HG03159 (cell line): ENCODE measurements around the gene GNPDA1.
A peak's percentile ranks its signal among the peaks of the same experiment; 100 is the strongest.

Source experiments
- ATAC-seq: cut with Tn5 transposase; IDR thresholded peaks from one replicate; pipeline ENCODE4 v1.9.1; 2021; ENCODE audit warnings: mild to moderate bottlenecking, moderate library complexity; ENCODE audit not compliant: unreplicated experiment

Gene GNPDA1

GRCh38 chr5:141958546-141959172 lies 54.2 kb downstream of the GNPDA1 start:
- no peak for ATAC-seq

GRCh38 chr5:141958113-141958512 lies 54.7 kb downstream of the GNPDA1 start, which contains the start of gene PCDH12:
Gene PCDH12 (minus strand): TSS chr5:141958202. CDS start chr5:141957851, 351 bp downstream.
- ATAC-seq, result no peak

GRCh38 chr5:141957367-141957996 lies 55.3 kb downstream of the GNPDA1 start:
- no peak for ATAC-seq

DNA sequence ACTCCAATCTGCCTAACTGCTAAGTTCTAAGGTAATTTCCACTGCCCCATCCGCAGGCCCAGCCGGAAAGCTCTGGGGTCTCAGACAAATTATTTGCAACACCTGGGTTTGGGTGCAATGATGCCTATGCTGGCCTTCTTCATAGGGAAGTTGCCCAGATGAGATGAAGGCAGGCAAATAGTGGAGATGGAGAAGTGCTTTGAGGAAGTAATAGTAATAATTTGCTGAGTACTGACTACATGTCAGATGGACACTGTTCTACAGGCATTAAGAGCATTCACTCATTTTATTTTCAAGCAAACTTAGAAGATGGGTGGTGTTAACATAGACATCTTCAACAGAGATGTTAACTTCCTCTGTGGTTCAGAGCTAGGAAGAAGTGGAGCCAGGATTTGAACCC lies 58.6 kb downstream of the GNPDA1 start:
- no peak for ATAC-seq

DNA sequence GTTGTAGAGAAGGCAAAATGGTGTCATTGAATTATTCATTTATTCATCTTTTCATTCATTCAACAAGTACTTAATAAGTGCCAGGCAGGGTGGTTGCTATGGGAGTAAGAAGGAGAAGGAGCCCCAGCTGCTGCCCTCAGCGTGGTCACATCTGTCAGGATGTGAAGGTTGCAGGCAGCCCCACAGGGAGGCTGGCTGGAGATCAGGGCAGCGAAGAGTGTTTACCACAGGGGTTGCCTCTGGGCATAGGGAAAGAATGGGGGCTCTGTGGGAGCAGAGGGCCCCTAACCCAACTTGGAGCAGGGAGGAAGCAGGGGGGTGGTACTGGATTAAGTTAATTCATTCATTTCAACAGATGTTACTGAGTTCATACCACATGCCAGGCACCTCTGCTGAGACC lies 60.8 kb downstream of the GNPDA1 start:
- no peak for ATAC-seq

DNA sequence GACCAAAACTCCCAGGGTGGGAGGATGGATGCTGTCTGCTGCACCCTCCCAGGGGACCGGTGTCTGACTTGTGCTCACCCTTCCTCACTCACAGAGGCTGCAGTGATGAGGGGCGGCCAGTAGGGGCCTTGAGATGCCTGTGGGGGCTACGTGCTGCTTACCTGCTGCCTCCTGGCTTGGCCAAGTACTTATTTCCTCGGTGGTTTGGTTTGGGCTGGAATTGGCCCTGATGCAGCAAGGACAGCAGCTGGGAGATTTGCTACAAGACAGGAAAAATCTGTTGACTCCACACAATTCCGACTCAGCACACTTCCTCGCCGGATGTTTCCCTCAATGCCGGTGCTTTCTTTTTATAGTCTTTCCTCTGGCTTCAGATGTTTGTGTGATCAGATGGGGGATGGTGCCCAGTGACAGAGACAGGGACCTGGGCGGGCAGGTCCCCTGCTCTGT lies 61.5 kb downstream of the GNPDA1 start:
- ATAC-seq, result peak; percentile 95
